G401 (cell line): ENCODE data around the gene KCNH2. TPM values are rescaled to one million over a fixed set of nuclear protein-coding genes. Genes with fewer than 3 reads are reported as not detected.
A peak's percentile ranks its signal among the peaks of the same experiment; 100 is the strongest.

Source experiments
- DNase-seq: peaks from one replicate; pipeline ENCODE4 v3.0.0-alpha.2; 2015; ENCODE audit warnings: low spot score
- in situ Hi-C: cut with HindIII; loops from 2 replicates; pipeline ENCODE4 v1.10.0; 2016; ENCODE audit warnings: low sequenced_read_pairs, mixed read lengths
- total RNA-seq: library from RNA; depleted of rRNA; stranded (reverse); fragments of >200 nt; shearing (Covaris generic); gene quantifications from 2 replicates; pipeline ENCODE4 v1.2.3, GENCODE V29; 2014

KCNH2 gene
- total RNA-seq, 1 experiment from 2014 or later = 11.5 TPM

DNA sequence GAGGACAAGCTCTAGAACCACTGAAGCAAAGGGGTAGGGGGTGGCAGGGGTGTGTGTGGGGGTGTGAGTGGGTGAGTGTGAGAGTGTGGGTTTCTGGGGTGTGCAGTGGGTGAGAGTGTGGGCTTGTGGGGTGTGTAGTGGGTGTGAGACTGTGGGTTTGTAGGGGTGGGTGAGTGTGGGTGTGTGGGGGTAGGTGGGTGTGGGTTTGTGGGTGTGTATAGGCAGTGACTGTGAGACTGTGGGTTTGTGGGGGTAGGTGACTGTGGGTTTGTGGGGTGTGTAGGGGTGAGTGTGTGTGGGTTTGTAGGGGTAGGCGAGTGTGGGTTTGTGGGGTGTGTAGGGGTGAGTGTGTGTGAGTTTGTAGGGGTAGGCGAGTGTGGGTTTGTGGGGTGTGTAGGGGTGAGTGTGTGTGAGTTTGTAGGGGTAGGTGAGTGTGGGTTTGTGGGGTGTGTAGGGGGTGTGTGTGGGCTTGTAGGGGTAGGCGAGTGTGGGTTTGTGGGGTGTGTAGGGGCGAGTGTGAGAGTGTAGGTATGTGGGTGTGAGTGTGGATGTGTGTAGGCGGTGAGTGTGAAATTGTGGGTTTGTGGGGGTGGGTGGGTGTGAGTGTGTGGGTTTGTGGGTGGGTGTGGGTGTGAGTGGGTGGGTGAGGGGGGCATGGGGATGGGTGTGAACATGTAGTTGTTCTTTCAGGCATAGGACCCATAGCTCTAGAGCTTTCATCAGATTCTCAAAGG is 21.5 kb upstream of the KCNH2 start:
- in situ Hi-C loops = no loop called here
- no peak for DNase-seq

DNA sequence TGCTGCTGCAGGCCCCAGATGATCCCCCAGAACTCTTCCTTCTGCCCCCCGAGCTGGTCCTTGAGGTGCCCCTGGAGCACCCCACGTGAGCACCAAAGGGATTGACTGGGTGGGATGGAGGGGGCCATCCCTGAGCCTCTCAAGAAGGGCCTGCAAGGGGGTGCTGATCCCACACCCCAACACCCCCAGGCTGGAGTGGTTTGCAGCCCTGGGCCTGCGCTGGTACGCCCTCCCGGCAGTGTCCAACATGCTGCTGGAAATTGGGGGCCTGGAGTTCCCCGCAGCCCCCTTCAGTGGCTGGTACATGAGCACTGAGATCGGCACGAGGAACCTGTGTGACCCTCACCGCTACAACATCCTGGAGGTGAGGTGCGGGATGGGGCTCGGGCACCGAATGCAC is 20.9 kb upstream of the KCNH2 start:
- no peak for DNase-seq
- in situ Hi-C loops = no loop called here

DNA sequence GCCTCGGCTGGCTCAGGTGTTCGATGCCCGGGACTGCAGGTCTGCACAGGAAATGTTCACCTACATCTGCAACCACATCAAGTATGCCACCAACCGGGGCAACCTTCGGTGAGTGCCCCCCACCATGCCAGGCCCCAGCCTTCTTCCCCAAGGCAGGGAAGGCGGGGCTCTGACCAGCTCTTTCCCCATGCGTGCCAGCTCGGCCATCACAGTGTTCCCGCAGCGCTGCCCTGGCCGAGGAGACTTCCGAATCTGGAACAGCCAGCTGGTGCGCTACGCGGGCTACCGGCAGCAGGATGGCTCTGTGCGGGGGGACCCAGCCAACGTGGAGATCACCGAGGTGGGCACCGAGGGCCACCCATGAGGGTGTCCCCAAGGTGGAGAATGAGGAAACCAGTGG is 20.2 kb upstream of the KCNH2 start:
- DNase-seq = no peak
- in situ Hi-C loops = no loop called here

DNA sequence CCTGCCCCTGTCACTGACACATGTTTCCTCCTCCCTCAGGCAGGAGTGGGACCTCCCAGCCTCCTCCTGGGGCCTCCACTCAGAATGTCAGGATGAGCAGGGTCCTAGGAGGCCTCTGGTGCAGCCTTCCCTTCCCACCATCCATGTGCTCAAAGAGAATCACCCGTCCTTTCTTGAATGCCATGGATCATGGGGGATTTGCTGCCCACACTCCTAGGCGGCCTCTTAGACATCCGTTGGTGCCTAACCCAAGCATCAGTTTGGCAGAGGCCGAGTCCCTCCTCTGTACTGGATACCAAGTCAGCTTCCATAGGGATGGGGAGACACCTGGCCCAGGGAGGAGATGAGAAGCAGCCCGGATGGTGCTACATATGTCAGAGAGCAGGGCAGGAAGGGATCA is 19.7 kb upstream of the KCNH2 start:
- DNase-seq = no peak
- in situ Hi-C loops = no loop called here

DNA sequence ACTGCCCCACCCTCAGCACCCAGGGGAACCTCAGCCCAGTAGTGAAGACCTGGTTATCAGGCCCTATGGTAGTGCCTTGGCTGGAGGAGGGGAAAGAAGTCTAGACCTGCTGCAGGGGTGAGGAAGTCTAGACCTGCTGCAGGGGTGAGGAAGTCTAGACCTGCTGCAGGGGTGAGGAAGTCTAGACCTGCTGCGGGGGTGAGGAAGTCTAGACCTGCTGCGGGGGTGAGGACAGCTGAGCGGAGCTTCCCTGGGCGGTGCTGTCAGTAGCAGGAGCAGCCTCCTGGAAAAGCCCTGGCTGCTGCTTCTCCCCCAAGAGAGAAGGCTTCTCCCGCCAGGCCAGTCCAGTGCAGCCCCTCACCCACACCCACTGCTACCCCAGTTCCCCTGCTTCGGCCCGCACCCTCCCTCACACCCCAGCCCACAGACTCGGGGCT is 19.0 kb upstream of the KCNH2 start:
- DNase-seq = no peak
- in situ Hi-C loops = no loop called here

DNA sequence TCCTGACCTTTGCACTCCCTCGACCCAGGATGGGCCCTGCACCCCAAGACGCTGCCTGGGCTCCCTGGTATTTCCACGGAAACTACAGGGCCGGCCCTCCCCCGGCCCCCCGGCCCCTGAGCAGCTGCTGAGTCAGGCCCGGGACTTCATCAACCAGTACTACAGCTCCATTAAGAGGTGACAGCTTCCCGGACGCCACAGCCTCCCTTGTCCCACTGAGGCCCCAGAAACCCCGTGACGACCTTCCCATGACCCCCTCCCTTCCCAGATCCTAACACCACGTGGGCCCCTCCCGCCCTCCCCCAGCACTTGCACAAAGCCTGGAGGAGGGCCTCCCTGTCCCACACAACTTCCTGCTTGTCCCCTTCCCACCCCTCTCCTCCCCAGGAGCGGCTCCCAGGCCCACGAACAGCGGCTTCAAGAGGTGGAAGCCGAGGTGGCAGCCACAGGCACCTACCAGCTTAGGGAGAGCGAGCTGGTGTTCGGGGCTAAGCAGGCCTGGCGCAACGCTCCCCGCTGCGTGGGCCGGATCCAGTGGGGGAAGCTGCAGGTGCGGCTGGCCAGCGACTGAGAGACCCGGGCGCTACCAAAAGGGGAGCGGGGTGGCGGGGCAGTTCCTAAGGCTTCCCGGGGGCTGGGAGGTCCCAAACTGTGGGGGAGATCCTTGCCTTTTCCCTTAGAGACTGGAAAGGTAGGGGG is 18.4 kb upstream of the KCNH2 start:
- in situ Hi-C loops = no loop called here
- DNase-seq = no peak

DNA sequence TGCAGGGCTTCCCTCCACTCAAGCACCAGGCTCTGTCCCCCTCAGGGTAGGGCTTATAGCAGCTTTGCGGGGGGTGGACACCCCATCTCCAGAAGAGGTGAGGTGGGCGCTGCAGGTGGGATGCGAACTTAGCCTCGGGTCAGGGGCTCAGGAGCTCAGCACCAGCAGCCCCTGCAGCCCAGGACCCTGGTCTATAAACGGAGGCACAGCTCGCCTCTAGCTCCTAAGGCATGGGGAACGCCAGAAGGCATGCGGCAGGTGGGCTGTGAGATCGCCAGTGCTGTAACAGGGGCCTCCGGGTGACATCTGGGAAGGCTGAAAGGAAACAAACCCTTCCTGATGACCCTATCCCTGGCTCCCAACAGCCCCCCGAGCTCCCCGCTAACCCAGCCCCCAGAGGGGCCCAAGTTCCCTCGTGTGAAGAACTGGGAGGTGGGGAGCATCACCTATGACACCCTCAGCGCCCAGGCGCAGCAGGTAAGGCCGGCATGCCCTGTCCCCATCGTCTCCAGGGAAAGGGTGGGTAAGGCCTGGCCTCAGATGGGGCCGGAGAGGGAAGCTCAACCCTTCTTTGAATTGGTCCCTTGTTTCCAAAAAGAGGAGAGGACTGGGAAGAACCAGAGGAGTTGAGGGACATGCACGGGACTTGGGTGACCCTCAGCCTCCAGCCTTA is 16.9 kb upstream of the KCNH2 start:
- in situ Hi-C loops = no loop called here
- DNase-seq = no peak

DNA sequence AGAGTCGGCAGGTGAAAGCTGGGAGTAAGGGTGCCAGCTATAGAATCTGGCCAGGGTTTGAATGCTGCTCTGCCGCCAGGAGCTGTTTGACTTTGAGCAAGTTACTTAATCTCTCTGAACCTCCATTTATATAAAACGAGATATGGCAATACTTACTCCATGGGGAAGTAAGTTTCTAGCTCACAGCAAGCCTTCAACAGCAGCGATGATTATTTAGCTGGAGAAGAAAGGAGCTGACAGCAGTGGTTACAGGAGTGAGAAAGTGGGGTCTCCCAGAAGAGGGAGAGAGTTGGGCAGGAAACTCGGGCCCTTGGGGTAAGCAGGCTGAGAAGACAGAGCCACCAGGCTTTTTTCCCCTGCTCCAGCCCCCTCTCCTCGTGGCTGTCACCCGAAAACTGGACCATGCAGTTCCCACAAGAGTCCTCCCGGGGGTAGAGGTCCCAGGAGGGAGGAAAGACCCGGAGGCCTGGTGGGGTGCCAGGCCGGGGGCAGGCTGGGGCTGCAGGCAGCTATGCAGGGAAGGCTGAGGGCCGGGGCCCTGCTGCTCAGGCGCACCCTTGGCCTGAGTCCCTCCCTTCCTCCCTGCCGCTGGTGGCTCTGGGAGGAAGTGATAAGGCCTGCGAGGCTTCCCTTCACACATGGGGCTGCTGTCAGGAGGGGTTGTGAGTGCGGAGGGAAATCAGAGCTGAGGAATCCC is 16.2 kb upstream of the KCNH2 start:
- no peak for DNase-seq
- in situ Hi-C loops = no loop called here

DNA sequence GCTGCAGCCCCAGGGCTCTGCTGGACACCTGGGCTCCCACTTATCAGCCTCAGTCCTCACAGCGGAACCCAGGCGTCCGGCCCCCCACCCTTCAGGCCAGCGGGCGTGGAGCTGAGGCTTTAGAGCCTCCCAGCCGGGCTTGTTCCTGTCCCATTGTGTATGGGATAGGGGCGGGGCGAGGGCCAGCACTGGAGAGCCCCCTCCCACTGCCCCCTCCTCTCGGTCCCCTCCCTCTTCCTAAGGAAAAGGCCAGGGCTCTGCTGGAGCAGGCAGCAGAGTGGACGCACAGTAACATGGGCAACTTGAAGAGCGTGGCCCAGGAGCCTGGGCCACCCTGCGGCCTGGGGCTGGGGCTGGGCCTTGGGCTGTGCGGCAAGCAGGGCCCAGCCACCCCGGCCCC is 15.4 kb upstream of the KCNH2 start:
- in situ Hi-C loops = no loop called here
- DNase-seq = no peak

DNA sequence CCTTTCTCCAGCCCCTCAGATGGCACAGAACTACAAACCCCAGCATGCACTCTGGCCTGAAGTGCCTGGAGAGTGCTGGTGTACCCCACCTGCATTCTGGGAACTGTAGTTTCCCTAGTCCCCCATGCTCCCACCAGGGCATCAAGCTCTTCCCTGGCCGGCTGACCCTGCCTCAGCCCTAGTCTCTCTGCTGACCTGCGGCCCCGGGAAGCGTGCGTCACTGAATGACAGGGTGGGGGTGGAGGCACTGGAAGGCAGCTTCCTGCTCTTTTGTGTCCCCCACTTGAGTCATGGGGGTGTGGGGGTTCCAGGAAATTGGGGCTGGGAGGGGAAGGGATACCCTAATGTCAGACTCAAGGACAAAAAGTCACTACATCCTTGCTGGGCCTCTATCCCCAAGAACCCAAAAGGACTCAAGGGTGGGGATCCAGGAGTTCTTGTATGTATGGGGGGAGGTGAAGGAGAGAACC is 14.7 kb upstream of the KCNH2 start:
- in situ Hi-C loops = no loop called here
- no peak for DNase-seq

DNA sequence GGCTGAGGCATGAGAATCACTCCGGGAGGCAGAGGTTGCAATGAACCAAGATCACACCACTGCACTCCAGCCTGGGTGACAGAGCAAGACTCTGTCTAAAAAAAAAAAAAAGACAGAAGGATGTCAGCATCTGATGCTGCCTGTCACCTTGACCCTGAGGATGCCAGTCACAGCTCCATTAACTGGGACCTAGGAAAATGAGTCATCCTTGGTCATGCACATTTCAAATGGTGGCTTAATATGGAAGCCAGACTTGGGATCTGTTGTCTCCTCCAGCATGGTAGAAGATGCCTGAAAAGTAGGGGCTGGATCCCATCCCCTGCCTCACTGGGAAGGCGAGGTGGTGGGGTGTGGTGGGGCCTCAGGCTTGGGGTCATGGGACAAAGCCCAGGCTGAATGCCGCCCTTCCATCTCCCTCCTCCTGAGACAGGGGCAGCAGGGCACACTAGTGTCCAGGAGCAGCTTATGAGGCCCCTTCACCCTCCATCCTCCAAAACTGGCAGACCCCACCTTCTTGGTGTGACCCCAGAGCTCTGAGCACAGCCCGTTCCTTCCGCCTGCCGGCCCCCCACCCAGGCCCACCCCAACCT is 14.0 kb upstream of the KCNH2 start:
- in situ Hi-C loops = no loop called here
- DNase-seq = no peak

DNA sequence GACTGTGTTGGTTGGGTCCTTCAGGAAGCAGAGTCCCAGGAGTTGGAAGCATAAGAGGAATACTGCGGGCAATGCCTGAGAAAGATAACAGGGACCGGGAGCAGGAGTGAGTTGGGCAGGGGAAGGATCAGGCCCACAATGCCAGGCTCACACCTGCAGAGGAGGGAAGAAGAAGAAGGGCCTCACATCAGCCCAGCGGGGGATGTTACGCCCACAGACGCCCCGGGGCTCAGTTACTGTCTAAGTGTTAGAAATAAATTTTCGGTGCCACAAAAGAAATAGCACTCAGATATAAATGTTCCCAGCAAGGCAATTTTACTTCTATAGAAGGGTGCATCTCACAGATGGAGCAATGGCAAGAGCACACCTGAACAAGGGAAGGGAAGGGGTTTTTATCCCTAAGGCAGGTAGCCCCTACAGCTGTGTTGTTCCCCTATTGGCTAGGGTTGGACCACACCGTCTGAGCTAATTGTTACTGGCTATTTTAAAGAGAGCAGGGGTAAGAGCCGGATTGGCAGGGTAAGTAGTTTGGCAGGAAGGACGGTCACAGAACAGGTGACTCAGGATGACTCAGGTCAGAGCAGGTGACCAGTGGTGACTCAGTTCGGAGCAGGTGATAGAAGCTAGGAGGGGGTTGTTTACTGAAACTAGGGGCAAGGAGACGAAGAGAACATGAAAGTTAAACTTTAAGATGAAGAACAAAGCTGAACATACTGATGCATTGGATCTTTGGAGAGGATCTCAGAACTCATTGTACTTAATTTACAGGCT is 12.5 kb upstream of the KCNH2 start, which contains the start of gene NOS3:
Gene NOS3 (plus strand): TSS at position 602 of the 771 bp plus-strand sequence. CDS start 2,787 bp downstream, outside the sequence.
- no peak for DNase-seq
- in situ Hi-C loops = no loop called here

DNA sequence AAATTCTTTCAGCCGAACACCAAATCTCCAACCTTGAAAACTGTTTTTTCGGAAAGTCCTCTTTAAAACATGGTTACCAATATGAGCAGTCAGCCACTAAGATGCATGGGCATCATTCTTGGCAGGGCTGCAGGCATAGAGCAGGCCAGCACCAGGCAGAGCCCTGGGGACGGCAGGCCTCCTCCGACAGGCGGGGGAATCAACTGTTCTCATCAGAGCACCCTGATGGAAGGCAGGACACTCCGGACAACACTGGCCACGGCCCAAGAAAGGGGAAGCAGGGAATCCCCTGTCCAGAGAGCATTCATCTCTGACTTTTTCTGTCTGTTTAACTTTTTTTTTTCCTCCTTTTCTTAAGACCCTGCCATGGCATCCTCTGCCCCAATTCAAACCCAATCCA is 11.3 kb upstream of the KCNH2 start:
- DNase-seq = no peak
- in situ Hi-C loops = no loop called here

DNA sequence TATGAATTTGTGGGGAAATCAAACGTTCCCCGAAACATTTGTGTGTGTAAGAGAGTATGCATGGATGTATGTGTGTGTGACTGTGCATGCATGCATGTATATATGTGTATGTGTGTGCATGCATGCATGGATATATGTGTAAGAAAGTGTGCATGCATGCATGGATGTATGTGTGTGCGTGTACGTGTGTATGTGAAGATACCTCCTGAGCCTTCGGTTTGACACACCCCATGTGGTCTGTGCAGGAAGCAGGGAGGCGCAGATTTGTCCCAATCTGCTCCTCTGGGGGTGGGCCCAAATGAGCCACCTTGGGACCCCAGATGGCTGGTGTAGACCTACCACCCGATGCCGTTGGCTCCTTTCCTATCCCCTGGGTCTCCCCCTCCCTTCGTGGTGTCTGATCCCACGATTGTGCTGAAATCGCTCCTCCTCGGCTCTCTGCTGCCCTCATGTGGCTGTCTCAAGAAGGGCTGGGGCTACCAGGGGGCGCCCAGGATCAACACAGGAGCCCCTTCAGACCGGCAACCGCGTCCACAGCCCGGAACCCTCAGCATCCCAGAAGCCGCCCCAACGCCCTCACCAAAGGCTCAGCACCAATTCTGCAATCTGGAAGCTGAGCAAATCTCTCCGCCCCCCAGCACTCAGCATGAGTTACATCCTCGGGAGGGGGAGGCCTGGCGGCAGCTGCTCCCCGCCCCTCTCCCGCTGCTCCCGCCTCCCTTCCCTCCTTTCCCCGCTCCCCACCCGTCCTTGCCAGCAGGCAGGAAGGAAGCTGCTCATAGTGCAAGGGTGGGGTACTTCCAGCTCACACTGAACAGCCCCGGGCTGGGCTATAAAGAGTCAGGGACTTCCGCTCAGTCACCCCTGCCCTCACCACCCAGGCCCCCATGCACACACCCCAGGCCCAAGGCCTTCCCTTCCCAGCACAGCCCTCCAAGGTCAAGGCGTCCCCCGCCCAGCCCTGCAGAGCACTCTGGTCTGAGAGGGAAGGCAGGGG is 10.4 kb upstream of the KCNH2 start:
- DNase-seq = peak; percentile 85
- in situ Hi-C loops = no loop called here

DNA sequence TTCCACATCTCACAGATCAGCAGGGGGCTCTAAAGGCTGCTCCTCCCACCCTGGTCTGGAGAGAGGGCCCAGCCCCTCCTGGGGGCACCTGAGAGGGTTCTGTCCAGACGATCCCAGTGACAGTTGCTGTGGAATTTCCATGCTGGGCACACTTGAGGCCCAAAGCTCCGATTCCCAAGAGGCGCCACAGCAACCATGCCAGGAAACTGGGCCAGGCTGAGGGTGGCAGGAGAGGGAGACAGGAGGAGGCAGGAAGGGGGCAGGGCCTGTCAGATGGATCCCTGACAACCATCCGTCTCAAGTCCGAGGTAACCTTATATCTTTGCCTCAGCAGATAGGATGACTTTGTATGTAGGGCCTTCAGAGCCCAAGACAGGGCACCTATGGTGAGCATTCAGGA is 8.4 kb upstream of the KCNH2 start:
- DNase-seq = no peak
- in situ Hi-C loops = no loop called here

DNA sequence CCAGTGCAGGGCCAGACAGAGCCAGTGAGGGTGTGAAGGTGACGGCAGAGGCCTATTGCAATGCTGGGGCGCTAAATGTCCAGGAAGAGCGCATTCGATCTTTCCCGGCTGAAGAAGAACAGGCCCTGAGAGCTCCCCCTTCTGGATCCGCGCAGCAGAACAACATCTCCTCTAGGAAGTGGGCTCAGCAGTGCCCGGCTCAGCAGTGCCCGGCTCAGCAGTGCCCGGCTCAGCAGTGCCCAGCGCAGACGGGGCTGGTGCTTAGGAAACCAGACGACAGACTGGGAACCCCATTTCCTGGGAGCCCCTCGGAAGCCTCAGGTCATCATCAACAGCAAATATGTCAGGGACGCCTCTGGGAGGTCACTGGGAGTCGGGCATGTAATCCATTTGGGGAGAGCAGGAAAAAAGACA is 8.0 kb upstream of the KCNH2 start:
- peak; percentile 92 for DNase-seq
- in situ Hi-C loops = no loop called here

DNA sequence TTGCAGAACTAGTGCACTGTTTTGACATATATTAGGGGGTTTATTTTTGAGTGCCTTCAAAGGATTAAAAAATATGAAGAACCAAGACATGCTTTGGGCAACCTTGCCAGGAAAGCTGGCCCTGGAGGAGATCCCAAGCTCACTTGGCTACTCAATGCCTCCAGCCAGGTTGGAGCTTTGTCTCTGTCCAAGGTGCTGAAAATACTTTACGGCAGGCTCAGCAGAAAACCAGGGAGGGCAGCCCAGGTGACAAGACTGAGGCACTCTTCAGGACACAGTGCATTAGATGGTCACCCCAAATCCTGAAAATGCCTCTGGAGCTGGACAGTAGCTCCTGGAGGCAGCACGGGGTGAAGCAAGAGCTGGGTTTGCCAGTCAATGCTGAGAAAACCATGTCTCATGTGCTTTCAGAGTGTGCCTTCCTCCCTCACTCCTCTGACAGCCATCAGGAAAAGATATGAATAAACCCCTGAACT is 5.8 kb upstream of the KCNH2 start:
- peak; percentile 16 for DNase-seq
- in situ Hi-C loops = no loop called here
